ENCODE data around the gene FARP2. TPM values are rescaled to one million over a fixed set of nuclear protein-coding genes. Genes with fewer than 3 reads are reported as not detected.

The FARP2 gene
- total and polyA plus RNA-seq, 2 of the 13 experiments (the other 11 are each of a cell fraction or from before 2014, with no cell fraction given) = 28.0 to 45.4 TPM

GRCh38 chr2:241350878-241351639 is 5.0 kb upstream of the FARP2 start (continued):
- peak; percentile 78; the same call in 1 of the 2 replicates for TF ChIP-seq NAIF1 (CRISPR knock-in tag; IDR thresholded peaks at IDR 0.05; ENCODE audit: borderline replicate concordance)
- TF ChIP-seq ZNF30 (CRISPR knock-in tag; IDR thresholded peaks at IDR 0.05) = no peak
- TF ChIP-seq SP5 (CRISPR knock-in tag; IDR thresholded peaks at IDR 0.05; ENCODE audit: borderline replicate concordance, low read depth) = 0 out of 2 replicates have a peak, but pooled peaks have one; percentile 34

GRCh38 chr2:241351640-241352031 is 4.4 kb upstream of the FARP2 start:
- WGBS (ENCODE audit: low lambda C conversion rate) = under 1% methylated on average over 3 of the region's 3 CpGs
- POLR2A ChIA-PET = interaction anchor here (1.3 to 4.0 kb wide), 3 partner anchors 9 to 36 kb away, joined by 3 to 55 read pairs (median 7); partner anchors contain the start of genes HDLBP and SEPTIN2
- Histone ChIP-seq H3K27me3 (ENCODE audit: control insufficient read depth in 1 of 2, insufficient read depth in 2 of 2, low read length in 2 of 2) (no peaks in the 10 kb centered on the region; a peak in 1 of 5 replicates), H3K4me1 (ENCODE audit: insufficient read depth, low read length) (peaks cover 65% of the 10 kb centered on the region), H3K27ac (ENCODE audit: extremely low read length, insufficient read depth, low read length) (peak overlapping the region; percentile 86), H3K9me3 (ENCODE audit: low read length) (no peaks in the 10 kb centered on the region), H3K36me3 (replicated peaks in 1 of 2; ENCODE audit: control insufficient read depth in 1 of 2, insufficient read depth in 2 of 2, low read length in 2 of 2) (peaks cover 14 to 57% of the 10 kb centered on the region in 2 experiments), H4K20me1 (ENCODE audit: insufficient read depth, low read length) (peaks cover 31% of the 10 kb centered on the region), H3K9ac (ENCODE audit: insufficient read depth, low read depth, low read length) (peak overlapping the region; percentile 61), H2AFZ (ENCODE audit: low read length) (no peak overlapping the region), H3K4me2 (ENCODE audit: low read depth, low read length) (peak overlapping the region; percentile 74), H3K4me3 (replicated peaks in 1 of 3; ENCODE audit: insufficient read depth in 1 of 3, low read depth in 2 of 3, low read length in 3 of 3) (peak overlapping the region in 2 of 3 experiments; percentile 12 to 44; a peak in 1 of 6 replicates), H3K79me2 (ENCODE audit: insufficient read depth, low read length) (peaks cover 9% of the 10 kb centered on the region)
- no TSS peak for BruUV-seq (replicated peaks)
- intact Hi-C loops (cut with micrococcal nuclease; ENCODE audit: unreplicated experiment) = loop anchor here (2.0 to 10.0 kb wide), 3 partner anchors 35 to 153 kb away; partner anchors contain the start of gene STK25
- CTCF ChIA-PET (ENCODE audit: low intra/inter-chr PET ratio, low total read pairs) = no interaction called here
- in situ Hi-C loops (cut with HindIII; ENCODE audit: extremely low pct_ligation_motif_present, low pct_unique_long_range_greater_than_20kb) = loop anchor here (5.0 kb wide), 1 partner anchor 34 kb away; the partner anchor contains the start of genes HDLBP and SEPTIN2
- ATAC-seq = no peak
- peak; percentile 78 for FAIRE-seq
- DNase-seq (ENCODE audit: low spot score) = peak; percentile 82
- TF ChIP-seq MIXL1 (CRISPR knock-in tag; IDR thresholded peaks at IDR 0.05) (peak; percentile 77), HNF1A (IDR thresholded peaks at IDR 0.05; ENCODE audit: low read depth) (peak; percentile 97), HNF1A (CRISPR knock-in tag; IDR thresholded peaks at IDR 0.05; ENCODE audit: borderline replicate concordance) (peak; percentile 95; the same call in 1 of the 2 replicates), ZFP37 (CRISPR knock-in tag; IDR thresholded peaks at IDR 0.05; ENCODE audit: borderline replicate concordance) (no peak), ZNF296 (CRISPR knock-in tag; conservative IDR thresholded peaks at IDR 0.05) (no peak), THYN1 (CRISPR knock-in tag; IDR thresholded peaks at IDR 0.05; ENCODE audit: borderline replicate concordance, low read depth) (no peak), ZNF180 (CRISPR knock-in tag; IDR thresholded peaks at IDR 0.05; ENCODE audit: borderline replicate concordance, low read depth) (no peak), DNMT3B (CRISPR knock-in tag; conservative IDR thresholded peaks at IDR 0.05) (no peak), CBX1 (IDR thresholded peaks at IDR 0.05; ENCODE audit: low read depth) (no peak), ARID5B (CRISPR knock-in tag; IDR thresholded peaks at IDR 0.05) (peak; percentile 64; the same call in 1 of the 2 replicates), ZFP1 (CRISPR knock-in tag; IDR thresholded peaks at IDR 0.05) (no peak)

Measured in HepG2 (cell line).